ENCODE data around the gene PTCHD4.

- no peak for TF ChIP-seq CTCF (IDR thresholded peaks at IDR 0.05)
- TF ChIP-seq POLR2A (IDR thresholded peaks at IDR 0.05), result no peak
- no peak for TF ChIP-seq EP300 (IDR thresholded peaks at IDR 0.05)
Observed at GRCh38 chr6:48111575-48111974, 578 bp upstream of the PTCHD4 start.

Measured in sigmoid colon (tissue), 4 donors.